K562 (cell line): ENCODE results near the gene TTC28. TPM values are rescaled to one million over a fixed set of nuclear protein-coding genes. Genes with fewer than 3 reads are reported as not detected.

Source experiments
- ATAC-seq: fragments of 200-7000 bp; cut with Tn5 transposase; 3 replicates; pipeline ENCODE4 v1.9.1; 2020; ENCODE audit warnings: moderate library complexity
- BruUV-seq: library from RNA; stranded (reverse); fragments of 400-500 nt; replicated peaks from 2 replicates; lab custom pipeline; 2021; lab: Mats Ljungman, UMichigan
- CTCF ChIA-PET: fragments of 300-600 bp; formaldehyde crosslinking; extraction: SDS; loops from one replicate; lab custom pipeline; 2021; ENCODE audit warnings: low intra/inter-chr PET ratio; lab: Yijun Ruan, JAX
- POLR2A ChIA-PET: fragments of 300-600, 350-650 bp; sonication (Branson Sonifier 250); formaldehyde crosslinking; extraction: SDS; loops from one replicate; lab custom pipeline; 2021; ENCODE audit warnings: antibody characterized with exemption, inconsistent platforms; lab: Yijun Ruan, JAX
- DNase-seq, 4 experiments: peaks; one replicate each; pipeline versions ENCODE4 v3.0.0 to v3.0.0-alpha.2; 2011 to 2018; ENCODE audit warnings: low spot score in 3 of 4, mixed read lengths in 3 of 4; ENCODE audit errors: extremely low read depth in 1 of 4
- FAIRE-seq: peaks from 2 replicates; lab custom pipeline; 2011; peaks lifted over from hg19 to GRCh38; lab: Jason Lieb, UNC
- H2AFZ ChIP-seq: 2 replicates; pipeline ENCODE4 v1.6.0; 2011; ENCODE audit warnings: low read depth, low read length, control low read depth, inconsistent platforms
- H3K27ac ChIP-seq: fragments of 200-600 bp; 3 replicates; pipeline ENCODE4 v1.8.0; 2011; ENCODE audit warnings: low read depth, mild to moderate bottlenecking, control low read depth, inconsistent platforms, low read length, moderate library complexity, mixed read lengths; ENCODE audit errors: extremely low read depth
- H3K27me3 ChIP-seq, 2 experiments: fragments of 300-600 bp in 1 of 2; 2 replicates in 1 of 2; 3 replicates in 1 of 2; pipeline versions ENCODE4 v1.6.0 to v1.8.0; 2011; ENCODE audit warnings: inconsistent platforms in 2 of 2, low read length in 2 of 2, mild to moderate bottlenecking in 1 of 2, mixed read lengths in 1 of 2, moderate library complexity in 1 of 2; ENCODE audit not compliant: control insufficient read depth in 2 of 2, insufficient read depth in 2 of 2
- H3K36me3 ChIP-seq: fragments of 300-600 bp; 3 replicates; pipeline ENCODE4 v1.8.0; 2011; ENCODE audit warnings: mild to moderate bottlenecking, low read length, inconsistent platforms; ENCODE audit not compliant: control insufficient read depth, insufficient read depth
- H3K4me1 ChIP-seq, 2 experiments: fragments of 200-600 bp in 1 of 2; replicated peaks in 1 of 2; 2 replicates in 1 of 2; 3 replicates in 1 of 2; pipeline versions ENCODE4 v1.5.1 to v1.8.0; 2011; ENCODE audit warnings: inconsistent platforms in 2 of 2, low read length in 2 of 2, mild to moderate bottlenecking in 1 of 2, mixed read lengths in 1 of 2, moderate library complexity in 1 of 2; ENCODE audit not compliant: control insufficient read depth in 2 of 2, insufficient read depth in 2 of 2
- H3K4me2 ChIP-seq: 2 replicates; pipeline ENCODE4 v1.6.1; 2011; ENCODE audit warnings: low read length, control low read depth, inconsistent platforms, mixed read lengths; ENCODE audit not compliant: insufficient read depth
- H3K4me3 ChIP-seq: fragments of 200-600 bp; sonication (generic), shearing (Covaris generic); 2 replicates; pipeline ENCODE4 v1.5.1; 2016; ENCODE audit warnings: control low read depth, inconsistent platforms
- H3K79me2 ChIP-seq: fragments of 200-600 bp; 3 replicates; pipeline ENCODE4 v1.8.0; 2011; ENCODE audit warnings: low read length, inconsistent platforms; ENCODE audit not compliant: control insufficient read depth, insufficient read depth
- H3K9ac ChIP-seq, 2 experiments: 2 replicates each; pipeline versions ENCODE4 v1.6.0 to v1.6.1; 2011; ENCODE audit warnings: low read depth in 2 of 2, low read length in 2 of 2, control low read depth in 1 of 2, inconsistent platforms in 1 of 2, mild to moderate bottlenecking in 1 of 2, mixed read lengths in 1 of 2; ENCODE audit not compliant: insufficient read depth in 1 of 2
- H3K9me1 ChIP-seq: one replicate; pipeline ENCODE4 v1.6.0; 2011; ENCODE audit warnings: inconsistent platforms, mild to moderate bottlenecking, low read length, moderate library complexity; ENCODE audit not compliant: control insufficient read depth, insufficient read depth
- H3K9me3 ChIP-seq: replicated peaks from 2 replicates; pipeline ENCODE4 v1.5.1; 2011; ENCODE audit warnings: low read depth, low read length, inconsistent platforms; ENCODE audit not compliant: control insufficient read depth, insufficient read depth
- H4K20me1 ChIP-seq: replicated peaks from 2 replicates; pipeline ENCODE4 v1.6.1; 2011; ENCODE audit warnings: low read length, inconsistent platforms, mixed read lengths; ENCODE audit not compliant: control insufficient read depth, insufficient read depth
- GABPB1 ChIP-seq: sonication (generic); formaldehyde crosslinking; IDR thresholded peaks from 2 replicates; pipeline ENCODE4 v1.8.0; 2022; ENCODE audit warnings: mild to moderate bottlenecking, missing genetic modification reagents
- HOMEZ ChIP-seq: fragments of 250-450 bp; sonication (Bioruptor Pico); IDR thresholded peaks from 2 replicates; pipeline ENCODE4 v1.4.0; 2020; ENCODE audit warnings: mild to moderate bottlenecking, moderate library complexity
- IFI16 ChIP-seq: fragments of 250-450 bp; sonication (Bioruptor Pico); IDR thresholded peaks from 2 replicates; pipeline ENCODE4 v2.1.2; 2022; ENCODE audit warnings: mild to moderate bottlenecking, inconsistent platforms
- NFATC3 ChIP-seq: fragments of 450-650 bp; IDR thresholded peaks from 2 replicates; pipeline ENCODE4 v1.6.1; 2017; ENCODE audit warnings: mild to moderate bottlenecking
- NFIX ChIP-seq: fragments of 250-450 bp; sonication (Bioruptor Pico); IDR thresholded peaks from 2 replicates; pipeline ENCODE4 v1.4.0; 2020; ENCODE audit warnings: low read depth, mild to moderate bottlenecking, moderate library complexity
- POLR3G ChIP-seq: IDR thresholded peaks from 2 replicates; pipeline ENCODE4 v1.6.1; 2011; ENCODE audit not compliant: insufficient read length, insufficient replicate concordance; ENCODE audit errors: extremely low read depth
- ZNF143 ChIP-seq: sonication (generic); formaldehyde crosslinking; IDR thresholded peaks from 2 replicates; pipeline ENCODE4 v1.9.0; 2022; ENCODE audit warnings: mild to moderate bottlenecking, missing genetic modification reagents
- ZNF41 ChIP-seq: fragments of 250-450 bp; sonication (Bioruptor Pico); conservative IDR thresholded peaks from 2 replicates; pipeline ENCODE4 v1.4.0; 2020; ENCODE audit warnings: mild to moderate bottlenecking
- WGBS: fragments of 100-300 bp; shearing (Covaris generic); methylation state at CpG from one replicate; pipeline ENCODE4 v1.1.6; 2016; ENCODE audit warnings: low coverage, mixed read lengths; ENCODE audit not compliant: insufficient coverage; ENCODE audit errors: missing lambda C conversion rate; 5-methylcytosine and 5-hydroxymethylcytosine counted together
- in situ Hi-C: fragments of 300-500 bp; cut with MboI; formaldehyde crosslinking; loops from 4 replicates; pipeline ENCODE4 v1.15.0; 2018; ENCODE audit warnings: inconsistent platforms, mixed read lengths
- intact Hi-C: fragments of 100-400 bp; cut with micrococcal nuclease; formaldehyde crosslinking; loops from 2 replicates; pipeline ENCODE4 v1.14.2; 2022
- polyA plus RNA-seq, 8 experiments: library from polyadenylated mRNA; depleted of rRNA in 4 of 8; stranded (reverse) in 5 of 8; unstranded in 3 of 8; fragments of >200 nt; fragmentation: Nextera tagmentation in 2 of 8; fragmentation: Illumina TruSeq in 1 of 8; extraction: Ambion mirVana in 2 of 8; extraction: Trizol in 1 of 8; gene quantifications; 2 replicates each; pipeline versions ENCODE4 v1.2.1 to v1.2.3, GENCODE V29; 2011 to 2014; ENCODE audit warnings: inconsistent platforms in 1 of 8, missing spikeins in 1 of 8
- total RNA-seq, 7 experiments: library from RNA; depleted of rRNA in 6 of 7; stranded (reverse); fragments of >200 nt in 6 of 7; fragmentation: Illumina TruSeq in 2 of 7; extraction: Trizol in 2 of 7; gene quantifications; 2 replicates each; pipeline versions ENCODE4 v1.2.1 to v1.2.3, GENCODE V29; 2011 to 2021; ENCODE audit warnings: low replicate concordance in 1 of 7
- TF ChIP-seq, protein P1 (sequence below): IDR thresholded peaks from 2 replicates; pipeline ENCODE4 v1.6.1; 2016; ENCODE audit warnings: missing genetic modification characterization, missing compliant biosample characterization

The TTC28 gene
- total and polyA plus RNA-seq, 9 of the 15 experiments (the other 6 are each of a cell fraction or from before 2014, with no cell fraction given): 0.22 to 10.7 (median 3.1) TPM

DNA sequence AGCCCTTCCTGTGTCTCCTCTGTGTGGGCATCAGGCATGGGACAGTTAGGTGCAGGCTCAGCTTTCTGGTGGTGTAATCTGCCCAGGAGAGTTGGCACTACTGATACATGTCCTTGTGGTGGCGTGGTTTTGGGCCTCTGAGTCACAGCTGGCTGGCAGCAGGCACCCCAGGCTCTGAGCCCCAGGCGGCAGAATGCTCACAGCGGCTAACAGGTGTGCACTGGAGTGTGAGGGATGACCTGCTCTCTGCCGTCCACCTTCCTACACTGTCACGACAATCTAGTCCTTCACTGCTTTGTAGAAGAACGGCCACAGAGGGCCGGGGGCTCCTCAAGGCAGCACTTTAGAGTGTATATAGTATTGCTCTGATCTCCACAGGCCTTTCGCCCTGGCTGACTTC lies 660.3 kb downstream of the TTC28 start:
- Histone ChIP-seq H2AFZ (no peak overlapping the region), H4K20me1 (no peaks in the 10 kb centered on the region), H3K79me2 (no peaks in the 10 kb centered on the region), H3K36me3 (no peaks in the 10 kb centered on the region), H3K4me1 (peaks cover 0 to 6% of the 10 kb centered on the region in 2 experiments; a peak in 2 of 5 replicates), H3K4me2 (no peak overlapping the region), H3K9me3 (no peaks in the 10 kb centered on the region), H3K4me3 (no peak overlapping the region), H3K27ac (no peak overlapping the region), H3K9ac (no peak overlapping the region; a peak in 1 of 4 replicates), H3K9me1 (peaks cover 3% of the 10 kb centered on the region), H3K27me3 (no peaks in the 10 kb centered on the region)
- no peak for TF ChIP-seq ZNF41 (CRISPR knock-in tag)
- TF ChIP-seq NFIX (CRISPR knock-in tag): no peak
- no peak for TF ChIP-seq POLR3G
- TF ChIP-seq IFI16: no peak
- no peak for TF ChIP-seq GABPB1 (CRISPR knock-in tag)
- no peak for TF ChIP-seq NFATC3
- TF ChIP-seq HOMEZ: no peak
- TF ChIP-seq ZNF143 (CRISPR knock-in tag): no peak
- TF ChIP-seq, protein P1, sequence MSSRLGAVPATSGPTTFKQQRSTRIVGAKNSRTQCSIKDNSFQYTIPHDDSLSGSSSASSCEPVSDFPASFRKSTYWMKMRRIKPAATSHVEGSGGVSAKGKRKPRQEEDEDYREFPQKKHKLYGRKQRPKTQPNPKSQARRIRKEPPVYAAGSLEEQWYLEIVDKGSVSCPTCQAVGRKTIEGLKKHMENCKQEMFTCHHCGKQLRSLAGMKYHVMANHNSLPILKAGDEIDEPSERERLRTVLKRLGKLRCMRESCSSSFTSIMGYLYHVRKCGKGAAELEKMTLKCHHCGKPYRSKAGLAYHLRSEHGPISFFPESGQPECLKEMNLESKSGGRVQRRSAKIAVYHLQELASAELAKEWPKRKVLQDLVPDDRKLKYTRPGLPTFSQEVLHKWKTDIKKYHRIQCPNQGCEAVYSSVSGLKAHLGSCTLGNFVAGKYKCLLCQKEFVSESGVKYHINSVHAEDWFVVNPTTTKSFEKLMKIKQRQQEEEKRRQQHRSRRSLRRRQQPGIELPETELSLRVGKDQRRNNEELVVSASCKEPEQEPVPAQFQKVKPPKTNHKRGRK (tag): no peak
- no TSS peak for BruUV-seq
- ATAC-seq (no peak), DNase-seq (no peak), FAIRE-seq (no peak)
- in situ Hi-C loops: loop anchor here (25.0 kb wide), 2 partner anchors 607 to 1257 kb away; no protein-coding TSS in a partner anchor
- CTCF ChIA-PET: interaction anchor here (0.6 to 2.3 kb wide), 3 partner anchors 423 to 576 kb away, joined by 3 to 25 read pairs (median 4); no protein-coding TSS in a partner anchor
- 36% methylated on average over 5 of the region's 8 CpGs for WGBS
- intact Hi-C loops: no loop called here
- POLR2A ChIA-PET: no interaction called here
